CD4-positive, alpha-beta T cell treated with Interleukin-15 for 4 hours (primary cell): Measurements from ENCODE around the gene CD4.
A peak's percentile ranks its signal among the peaks of the same experiment; 100 is the strongest.

Experiments used
- DNase-seq: peaks from one replicate; pipeline ENCODE4 v3.0.0-alpha.2; 2020; ENCODE audit warnings: low spot score

The CD4 gene

DNA sequence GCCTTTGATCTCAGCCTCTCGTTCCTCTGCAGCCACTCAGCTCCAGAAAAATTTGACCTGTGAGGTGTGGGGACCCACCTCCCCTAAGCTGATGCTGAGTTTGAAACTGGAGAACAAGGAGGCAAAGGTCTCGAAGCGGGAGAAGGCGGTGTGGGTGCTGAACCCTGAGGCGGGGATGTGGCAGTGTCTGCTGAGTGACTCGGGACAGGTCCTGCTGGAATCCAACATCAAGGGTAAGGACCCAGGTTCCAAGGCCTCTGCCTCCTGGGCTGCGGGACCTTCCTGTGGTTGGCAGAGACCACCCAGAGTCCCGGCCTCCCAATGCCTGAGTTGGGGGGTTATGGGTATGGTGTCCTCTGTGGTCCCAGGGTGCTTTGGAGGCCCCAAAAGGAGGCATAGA is 27.8 kb downstream of the CD4 start:
- no peak for DNase-seq

DNA sequence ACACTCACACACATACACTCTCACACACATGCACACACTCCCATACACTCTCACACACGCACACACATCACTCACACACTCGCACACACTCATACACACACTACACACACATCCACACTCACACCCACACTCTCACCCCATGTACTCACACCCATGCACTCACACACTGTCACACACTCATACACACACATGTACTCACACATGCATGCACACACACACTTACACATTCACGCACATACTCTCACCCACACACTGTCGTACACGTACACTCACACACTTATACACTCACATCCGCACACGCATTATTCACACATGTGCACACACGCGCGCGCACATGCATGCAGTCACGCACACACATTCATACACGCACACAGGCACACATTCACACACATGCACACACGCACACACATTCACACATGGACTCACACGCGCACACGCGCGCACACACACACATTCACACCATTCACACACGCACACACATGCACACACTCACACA is 28.4 kb downstream of the CD4 start:
- no peak for DNase-seq

DNA sequence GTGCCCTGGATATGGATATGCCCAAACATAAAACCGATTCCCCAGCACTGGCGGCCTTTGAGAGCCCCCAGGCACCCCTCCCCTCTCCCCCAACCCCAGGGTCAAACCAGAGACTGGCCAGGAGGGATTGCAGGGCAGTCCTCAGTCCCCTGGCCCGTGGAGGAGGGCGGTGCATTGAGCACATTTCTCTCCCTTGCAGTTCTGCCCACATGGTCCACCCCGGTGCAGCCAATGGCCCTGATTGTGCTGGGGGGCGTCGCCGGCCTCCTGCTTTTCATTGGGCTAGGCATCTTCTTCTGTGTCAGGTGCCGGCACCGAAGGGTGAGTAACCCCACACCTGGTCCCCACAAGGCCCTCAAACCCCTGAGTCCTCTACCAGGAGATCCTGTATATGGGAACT is 28.9 kb downstream of the CD4 start:
- DNase-seq = no peak

DNA sequence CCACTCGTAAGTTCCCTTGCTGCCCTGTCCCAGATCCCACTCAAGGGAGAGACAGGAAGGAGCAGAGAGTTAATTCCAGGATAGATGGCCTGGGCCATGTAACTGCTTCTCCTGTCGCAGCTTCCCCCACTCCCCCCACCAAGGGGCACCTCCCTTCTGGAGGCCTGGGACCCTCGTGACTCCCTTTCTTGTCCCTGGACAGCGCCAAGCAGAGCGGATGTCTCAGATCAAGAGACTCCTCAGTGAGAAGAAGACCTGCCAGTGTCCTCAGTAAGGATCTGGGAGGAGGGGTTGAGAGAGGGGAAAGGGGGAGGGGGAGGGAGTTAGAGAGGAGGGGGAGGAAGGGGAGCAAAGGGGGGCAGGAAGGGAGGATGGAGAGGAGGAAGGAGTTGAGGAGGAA is 29.3 kb downstream of the CD4 start:
- DNase-seq = no peak

DNA sequence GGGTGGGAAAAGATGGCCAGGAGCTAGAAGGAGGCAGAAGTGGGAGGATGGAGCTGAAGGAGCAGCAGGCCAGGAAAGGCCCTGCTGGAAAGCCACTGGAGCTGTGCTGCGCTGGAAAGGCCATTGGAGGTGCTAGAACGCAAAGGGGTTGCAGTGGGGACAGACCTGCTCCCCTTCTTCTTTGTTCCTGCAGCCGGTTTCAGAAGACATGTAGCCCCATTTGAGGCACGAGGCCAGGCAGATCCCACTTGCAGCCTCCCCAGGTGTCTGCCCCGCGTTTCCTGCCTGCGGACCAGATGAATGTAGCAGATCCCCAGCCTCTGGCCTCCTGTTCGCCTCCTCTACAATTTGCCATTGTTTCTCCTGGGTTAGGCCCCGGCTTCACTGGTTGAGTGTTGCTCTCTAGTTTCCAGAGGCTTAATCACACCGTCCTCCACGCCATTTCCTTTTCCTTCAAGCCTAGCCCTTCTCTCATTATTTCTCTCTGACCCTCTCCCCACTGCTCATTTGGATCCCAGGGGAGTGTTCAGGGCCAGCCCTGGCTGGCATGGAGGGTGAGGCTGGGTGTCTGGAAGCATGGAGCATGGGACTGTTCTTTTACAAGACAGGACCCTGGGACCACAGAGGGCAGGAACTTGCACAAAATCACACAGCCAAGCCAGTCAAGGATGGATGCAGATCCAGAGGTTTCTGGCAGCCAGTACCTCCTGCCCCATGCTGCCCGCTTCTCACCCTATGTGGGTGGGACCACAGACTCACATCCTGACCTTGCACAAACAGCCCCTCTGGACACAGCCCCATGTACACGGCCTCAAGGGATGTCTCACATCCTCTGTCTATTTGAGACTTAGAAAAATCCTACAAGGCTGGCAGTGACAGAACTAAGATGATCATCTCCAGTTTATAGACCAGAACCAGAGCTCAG is 30.0 kb downstream of the CD4 start:
- DNase-seq = no peak

DNA sequence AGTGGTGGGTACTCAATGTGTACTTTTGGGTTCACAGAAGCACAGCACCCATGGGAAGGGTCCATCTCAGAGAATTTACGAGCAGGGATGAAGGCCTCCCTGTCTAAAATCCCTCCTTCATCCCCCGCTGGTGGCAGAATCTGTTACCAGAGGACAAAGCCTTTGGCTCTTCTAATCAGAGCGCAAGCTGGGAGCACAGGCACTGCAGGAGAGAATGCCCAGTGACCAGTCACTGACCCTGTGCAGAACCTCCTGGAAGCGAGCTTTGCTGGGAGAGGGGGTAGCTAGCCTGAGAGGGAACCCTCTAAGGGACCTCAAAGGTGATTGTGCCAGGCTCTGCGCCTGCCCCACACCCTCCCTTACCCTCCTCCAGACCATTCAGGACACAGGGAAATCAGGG is 30.8 kb downstream of the CD4 start:
- DNase-seq = no peak

DNA sequence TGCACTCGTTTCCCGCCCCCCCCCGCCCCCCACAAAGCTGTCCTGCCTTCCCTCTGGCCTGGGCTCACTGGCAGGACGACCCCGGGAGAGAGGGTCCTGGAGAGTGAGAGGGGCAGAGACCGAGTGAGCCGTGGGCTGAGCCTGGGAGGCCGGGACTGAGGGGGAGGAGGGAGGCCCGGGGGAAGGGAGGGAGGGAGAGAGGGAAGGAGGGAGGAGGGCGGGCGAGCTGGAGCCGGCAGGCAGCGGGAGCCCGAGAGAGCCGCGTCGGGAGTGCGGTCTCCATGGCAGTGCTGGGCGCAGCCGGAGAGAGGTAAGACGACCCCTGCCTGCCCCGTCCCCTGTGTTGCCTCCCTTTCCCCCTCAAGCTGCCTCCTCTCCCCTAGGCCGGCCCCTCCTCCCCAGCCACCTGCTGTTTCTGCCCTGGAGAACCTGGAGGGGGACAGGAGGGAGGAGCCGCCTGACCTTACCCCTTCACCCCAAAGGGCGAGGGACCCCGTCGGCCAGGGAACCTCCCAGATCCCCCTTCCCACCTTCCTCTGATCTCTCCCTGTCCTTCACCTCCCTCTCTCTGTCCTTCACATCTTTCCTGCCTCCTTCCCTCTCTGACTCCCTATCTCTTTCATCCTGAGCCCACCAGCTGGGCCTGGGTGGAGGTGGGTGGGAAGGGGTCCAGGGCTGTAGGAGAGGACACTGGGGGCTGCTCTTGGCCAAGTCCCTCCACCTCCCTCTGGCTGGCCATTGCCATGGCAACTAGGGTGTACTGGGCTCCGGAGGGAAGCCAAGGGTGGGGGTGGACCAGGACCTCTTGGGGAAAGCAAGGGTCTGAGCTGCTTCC is 32.5 kb downstream of the CD4 start, which contains the start of gene GPR162:
Gene GPR162, plus strand, starts transcription at position 231 of the 835 bp plus-strand sequence. CDS start 2,078 bp downstream, outside the sequence.
- no peak for DNase-seq

DNA sequence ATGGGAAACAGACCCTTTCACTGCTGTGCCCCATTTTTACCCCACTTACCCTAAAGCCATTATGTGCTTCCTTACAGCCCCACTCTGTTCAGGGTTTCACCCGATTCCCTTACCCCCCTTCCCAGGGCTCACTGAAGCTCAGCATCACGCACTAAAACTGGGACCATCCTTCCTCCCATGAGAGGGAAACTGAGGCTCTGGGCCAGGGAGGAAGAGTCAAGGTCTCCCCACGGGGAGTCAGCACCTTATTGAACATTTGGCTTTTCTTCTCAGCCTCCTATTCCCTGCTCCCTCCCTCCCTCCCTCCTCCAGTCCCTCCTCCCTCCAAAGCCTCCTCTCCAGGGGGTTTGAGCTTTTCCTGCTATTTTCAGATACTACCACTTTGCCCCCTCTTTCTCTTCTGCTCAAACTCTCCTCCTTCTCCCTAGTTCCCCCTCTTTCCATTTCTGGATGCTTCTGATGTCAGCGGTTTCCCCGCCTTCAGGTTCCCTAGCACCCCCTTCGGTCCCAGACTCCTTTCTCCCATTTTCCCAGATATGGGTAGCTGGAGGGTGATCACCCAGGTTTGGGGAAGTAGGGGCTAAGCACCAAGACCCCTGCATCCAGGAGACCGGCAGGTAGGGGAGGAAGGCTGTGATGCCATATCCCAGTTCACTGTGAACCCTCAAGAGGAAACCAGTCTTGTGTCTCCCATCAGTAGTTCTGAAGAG is 33.3 kb downstream of the CD4 start:
- DNase-seq = no peak

DNA sequence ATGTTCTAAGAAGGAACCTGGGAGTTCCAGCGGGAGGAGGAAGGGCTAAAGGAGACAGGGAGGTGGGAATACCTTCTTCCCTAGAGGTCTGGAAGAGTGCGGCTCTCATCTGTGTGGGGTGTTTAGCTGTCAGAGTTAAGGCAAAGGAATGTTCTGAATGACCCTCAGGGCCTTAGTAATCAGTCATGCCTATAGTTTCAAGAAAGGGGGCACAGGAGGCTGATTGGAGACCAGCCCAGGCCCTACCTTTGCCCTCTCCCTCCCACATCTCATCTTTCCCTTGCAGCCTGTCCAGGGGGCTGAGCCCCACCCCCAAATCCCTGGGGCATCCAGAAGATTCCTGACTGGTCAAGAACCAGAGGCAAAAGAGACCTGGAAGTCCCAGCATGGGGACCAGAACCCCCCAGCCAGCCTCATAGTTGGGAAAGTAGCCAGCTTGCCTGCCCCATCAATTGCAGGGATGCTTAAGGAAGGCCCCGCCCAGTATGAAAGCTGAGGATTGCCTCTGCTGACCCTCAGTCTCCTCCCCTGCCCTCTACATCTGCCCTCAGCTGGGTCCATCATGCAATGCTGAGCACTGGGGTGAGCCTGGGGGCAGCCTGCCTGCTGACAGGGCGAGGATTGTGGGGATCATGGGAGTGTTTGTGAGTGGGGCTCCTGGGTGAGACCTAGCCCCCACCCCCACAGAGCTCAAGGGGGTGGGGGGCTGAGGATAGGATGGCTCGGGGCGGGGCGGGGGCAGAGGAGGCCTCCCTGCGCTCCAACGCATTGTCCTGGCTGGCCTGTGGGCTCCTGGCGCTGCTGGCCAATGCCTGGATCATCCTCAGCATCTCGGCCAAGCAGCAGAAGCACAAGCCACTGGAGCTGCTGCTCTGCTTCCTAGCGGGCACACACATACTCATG is 34.1 kb downstream of the CD4 start:
- no peak for DNase-seq

DNA sequence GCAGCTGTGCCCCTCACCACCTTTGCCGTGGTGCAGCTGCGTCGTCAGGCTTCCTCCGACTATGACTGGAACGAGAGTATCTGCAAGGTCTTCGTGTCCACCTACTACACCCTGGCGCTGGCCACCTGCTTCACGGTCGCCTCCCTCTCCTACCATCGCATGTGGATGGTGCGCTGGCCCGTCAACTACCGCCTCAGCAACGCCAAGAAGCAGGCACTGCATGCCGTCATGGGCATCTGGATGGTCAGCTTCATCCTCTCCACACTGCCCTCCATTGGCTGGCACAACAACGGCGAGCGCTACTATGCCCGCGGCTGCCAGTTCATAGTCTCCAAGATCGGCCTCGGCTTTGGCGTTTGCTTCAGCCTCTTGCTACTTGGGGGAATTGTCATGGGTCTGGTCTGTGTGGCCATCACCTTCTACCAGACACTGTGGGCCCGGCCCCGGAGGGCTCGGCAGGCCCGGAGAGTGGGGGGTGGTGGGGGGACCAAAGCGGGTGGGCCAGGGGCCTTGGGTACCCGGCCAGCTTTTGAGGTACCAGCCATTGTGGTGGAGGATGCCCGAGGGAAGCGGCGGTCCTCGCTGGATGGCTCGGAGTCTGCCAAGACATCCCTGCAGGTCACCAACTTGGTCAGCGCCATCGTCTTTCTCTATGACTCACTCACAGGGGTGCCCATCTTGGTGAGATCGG is 34.9 kb downstream of the CD4 start:
- DNase-seq = no peak

DNA sequence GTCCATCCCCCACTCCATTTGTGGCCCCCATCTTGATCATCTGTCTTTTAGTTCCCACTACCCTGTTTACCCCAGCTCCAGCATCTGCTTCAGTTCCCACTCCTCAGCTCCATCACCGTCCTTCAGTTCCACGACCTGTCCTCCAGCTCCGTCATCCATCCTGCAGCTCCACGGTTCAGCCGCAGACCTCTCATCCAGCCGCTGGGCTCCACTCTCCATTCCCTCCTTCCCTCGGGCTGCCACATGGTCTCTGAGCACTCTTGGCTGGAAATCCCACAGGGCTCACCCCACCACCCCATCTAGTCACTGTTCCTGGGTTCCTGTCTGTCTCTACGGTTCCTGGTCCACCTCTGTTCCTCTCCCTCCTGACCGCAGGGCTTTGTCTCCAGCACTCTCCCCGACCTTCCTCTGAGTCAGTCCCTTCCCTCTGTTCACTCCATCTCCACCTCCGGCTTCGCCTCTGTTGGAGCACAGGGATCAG is 35.6 kb downstream of the CD4 start:
- DNase-seq = no peak

DNA sequence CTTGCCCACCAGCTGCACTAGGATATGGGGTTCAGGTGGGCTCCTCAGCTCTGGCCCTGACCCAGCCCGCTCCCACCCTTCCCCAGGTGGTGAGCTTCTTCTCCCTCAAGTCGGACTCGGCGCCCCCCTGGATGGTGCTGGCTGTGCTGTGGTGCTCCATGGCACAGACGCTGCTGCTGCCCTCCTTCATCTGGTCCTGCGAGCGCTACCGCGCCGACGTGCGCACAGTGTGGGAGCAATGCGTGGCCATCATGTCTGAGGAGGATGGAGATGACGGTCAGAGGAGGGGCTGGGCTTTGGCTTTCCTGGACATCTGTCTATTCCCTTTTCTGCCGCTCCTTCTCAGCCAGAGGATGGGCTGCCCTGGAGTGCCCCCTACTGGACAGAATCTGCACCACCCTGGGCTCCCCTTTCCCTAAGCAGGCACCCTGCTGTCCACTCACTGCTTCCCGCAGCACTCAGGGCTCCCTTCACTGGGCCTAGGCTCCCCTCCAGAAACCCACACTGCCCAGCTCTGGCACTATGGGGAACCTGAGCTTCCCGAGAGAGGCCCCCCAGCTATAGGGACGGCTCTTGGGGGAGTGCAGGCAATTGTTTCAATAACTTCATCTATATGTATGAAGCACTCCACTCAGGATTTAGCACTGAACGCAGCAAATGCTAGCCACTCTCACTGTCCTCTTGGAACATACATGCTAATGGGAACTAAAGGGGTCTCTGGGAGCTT is 36.2 kb downstream of the CD4 start:
- peak; percentile 79 for DNase-seq

DNA sequence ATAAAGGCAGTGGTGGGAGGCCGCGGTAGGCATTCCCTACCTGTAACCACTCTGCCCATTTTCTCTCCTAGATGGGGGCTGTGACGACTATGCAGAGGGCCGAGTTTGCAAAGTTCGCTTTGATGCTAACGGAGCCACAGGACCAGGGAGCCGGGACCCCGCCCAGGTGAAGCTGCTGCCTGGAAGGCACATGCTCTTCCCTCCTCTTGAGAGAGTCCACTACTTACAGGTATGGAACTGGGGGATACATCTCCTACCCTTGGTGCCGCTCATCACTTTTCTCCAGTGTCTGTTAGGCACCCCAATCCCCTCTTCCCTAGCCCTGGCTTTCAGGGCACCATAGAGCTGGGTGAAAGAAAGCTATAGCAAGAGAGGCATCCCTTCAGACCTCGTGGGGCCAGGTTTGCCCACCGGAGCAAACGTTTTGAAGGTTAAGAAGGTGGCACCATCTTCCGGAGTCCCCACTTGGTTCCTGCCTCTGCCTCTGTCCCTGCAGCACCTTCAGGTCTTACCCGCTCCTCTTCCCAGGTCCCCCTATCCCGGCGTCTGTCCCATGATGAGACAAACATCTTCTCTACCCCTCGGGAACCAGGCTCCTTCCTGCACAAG is 36.9 kb downstream of the CD4 start:
- DNase-seq = no peak

DNA sequence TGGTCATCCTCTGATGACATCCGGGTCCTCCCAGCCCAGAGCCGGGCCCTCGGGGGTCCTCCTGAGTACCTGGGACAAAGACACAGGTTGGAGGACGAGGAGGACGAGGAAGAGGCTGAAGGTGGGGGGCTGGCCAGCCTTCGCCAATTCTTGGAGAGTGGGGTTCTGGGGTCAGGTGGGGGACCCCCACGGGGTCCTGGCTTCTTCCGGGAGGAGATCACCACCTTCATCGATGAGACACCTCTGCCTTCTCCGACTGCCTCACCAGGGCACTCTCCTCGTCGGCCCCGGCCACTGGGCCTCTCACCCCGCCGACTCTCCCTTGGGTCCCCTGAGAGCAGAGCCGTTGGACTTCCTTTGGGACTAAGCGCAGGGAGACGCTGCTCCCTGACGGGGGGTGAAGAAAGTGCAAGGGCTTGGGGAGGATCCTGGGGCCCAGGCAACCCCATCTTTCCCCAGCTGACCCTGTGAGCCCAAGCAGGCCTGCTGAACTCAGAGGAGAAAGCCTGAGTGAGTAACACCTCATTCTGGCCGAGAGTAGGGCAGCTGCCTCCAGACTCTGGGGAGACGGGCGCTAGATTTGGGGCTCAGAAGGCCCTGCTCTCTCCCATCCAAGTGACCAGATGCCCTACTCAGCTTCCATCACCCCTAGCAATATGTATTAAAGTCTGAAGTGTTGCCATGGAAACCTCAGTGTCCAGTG is 37.6 kb downstream of the CD4 start:
- DNase-seq = no peak

DNA sequence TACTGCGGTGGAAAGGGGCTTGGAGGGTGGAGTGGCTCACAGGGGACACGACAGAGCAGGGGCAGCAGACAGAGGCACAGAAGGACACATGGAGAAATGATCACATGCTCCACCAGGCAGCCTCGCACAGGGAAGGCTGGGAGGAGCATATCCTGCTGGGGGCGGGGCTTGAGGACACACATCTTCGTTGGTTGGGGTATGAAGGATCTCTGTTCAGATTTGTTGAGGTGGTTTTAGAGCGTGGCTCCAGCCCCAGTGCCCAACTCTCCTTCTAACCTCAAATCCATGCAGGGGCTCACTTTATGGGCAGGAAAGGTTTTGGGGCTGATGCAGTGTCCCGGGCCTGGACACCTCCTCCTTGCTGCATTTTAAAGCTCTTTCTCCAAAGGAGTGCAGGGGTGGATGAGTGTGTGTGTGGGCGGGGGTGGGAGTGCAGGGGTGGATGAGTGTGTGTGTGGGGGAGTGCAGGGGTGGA is 38.1 kb downstream of the CD4 start:
- DNase-seq = peak; percentile 14

DNA sequence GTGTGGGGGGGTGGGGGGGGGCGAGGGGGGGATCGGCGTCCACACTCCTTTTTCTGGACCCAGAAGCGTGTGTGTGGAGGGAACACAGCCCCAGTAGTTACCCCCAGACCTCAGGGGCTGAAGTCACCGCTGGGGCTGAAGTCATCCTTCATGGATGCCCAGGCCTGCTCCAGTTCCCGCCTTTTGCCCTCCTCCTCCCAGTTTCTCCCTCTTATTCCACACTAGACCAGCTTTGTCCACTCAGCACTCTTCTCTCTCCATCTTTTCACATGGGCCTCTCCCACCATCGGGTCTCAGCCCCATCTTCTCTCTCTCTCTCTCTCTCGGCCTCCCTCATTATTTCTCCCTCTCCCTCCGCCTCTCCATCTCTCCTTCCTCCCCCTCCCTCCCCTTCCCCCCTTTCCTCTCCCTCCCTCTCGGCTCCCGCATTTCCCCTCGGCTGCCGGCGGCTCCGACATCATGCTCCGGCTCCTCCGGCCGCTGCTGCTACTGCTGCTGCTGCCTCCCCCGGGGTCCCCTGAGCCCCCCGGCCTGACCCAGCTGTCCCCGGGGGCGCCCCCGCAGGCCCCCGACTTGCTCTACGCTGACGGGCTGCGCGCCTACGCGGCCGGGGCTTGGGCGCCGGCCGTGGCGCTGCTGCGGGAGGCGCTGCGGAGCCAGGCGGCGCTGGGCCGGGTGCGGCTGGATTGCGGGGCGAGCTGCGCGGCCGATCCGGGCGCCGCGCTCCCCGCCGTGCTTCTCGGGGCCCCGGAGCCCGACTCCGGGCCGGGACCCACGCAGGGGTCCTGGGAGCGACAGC is 38.9 kb downstream of the CD4 start, which contains the start of gene P3H3:
Gene P3H3, plus strand, starts transcription at position 426 of the 799 bp plus-strand sequence. Its CDS starts 34 bp downstream, at position 460.
- DNase-seq = no peak

DNA sequence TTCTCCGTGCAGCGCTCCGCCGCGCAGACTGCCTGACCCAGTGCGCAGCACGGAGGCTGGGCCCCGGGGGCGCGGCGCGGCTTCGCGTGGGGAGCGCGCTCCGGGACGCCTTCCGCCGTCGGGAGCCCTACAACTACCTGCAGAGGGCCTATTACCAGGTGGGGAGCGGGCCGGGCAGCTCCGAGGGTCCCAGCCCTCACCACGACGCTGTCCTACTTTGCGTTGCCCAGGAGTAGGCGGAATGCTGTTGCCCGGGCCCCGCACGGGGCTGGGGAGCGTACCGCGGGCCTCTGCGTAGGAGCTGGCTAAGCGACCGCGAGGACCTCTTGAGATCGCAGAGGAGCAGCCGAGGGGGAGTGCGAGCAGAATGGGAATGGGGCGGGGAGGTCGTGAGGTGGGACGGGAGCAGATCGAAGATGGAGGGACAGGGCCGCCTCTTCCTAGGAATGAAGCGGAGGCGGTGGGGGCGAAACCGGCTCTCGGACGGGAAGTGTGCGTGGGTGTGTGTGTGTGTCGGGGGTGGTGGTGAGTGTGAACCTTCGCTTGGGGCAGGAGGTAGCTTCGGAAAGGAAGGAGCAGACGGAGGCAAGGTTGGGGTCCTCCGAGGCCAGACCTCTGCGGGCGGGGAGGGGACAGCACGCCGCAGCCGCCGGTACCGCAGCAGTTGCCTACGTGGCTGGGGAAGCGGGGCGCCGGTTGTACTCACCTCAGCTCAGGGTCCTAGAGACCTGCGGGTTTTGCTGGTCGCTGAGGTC is 39.6 kb downstream of the CD4 start:
- peak; percentile 30 for DNase-seq
